BJ (cell line): ENCODE data around the gene MAGEA9B. TPM values are rescaled to one million over a fixed set of nuclear protein-coding genes. Genes with fewer than 3 reads are reported as not detected.
"Not testable (repeated sequence)": the region's sequence is repeated elsewhere in the genome, so short reads cannot be mapped to it uniquely, and the experiment has no call there.

Experiments used
- CTCF ChIA-PET: fragments of 350-600 bp; formaldehyde crosslinking; extraction: SDS; loops from one replicate; lab custom pipeline; 2021; ENCODE audit warnings: antibody characterized with exemption, inconsistent platforms; lab: Yijun Ruan, JAX
- POLR2A ChIA-PET: fragments of 300-600 bp; sonication (Branson Sonifier 250); formaldehyde crosslinking; extraction: SDS; loops from one replicate; lab custom pipeline; 2021; ENCODE audit warnings: antibody characterized with exemption; lab: Charles Lee
- DNase-seq: peaks from one replicate; pipeline ENCODE4 v3.0.0-alpha.2; 2011; ENCODE audit warnings: low read depth
- H3K27me3 ChIP-seq: 2 replicates; pipeline ENCODE4 v1.6.0; 2011; ENCODE audit warnings: low read length; ENCODE audit not compliant: control insufficient read depth, insufficient read depth
- H3K36me3 ChIP-seq: 2 replicates; pipeline ENCODE4 v1.5.1; 2011; ENCODE audit warnings: low read length; ENCODE audit not compliant: control insufficient read depth, insufficient read depth
- H3K4me3 ChIP-seq: 2 replicates; pipeline ENCODE4 v1.5.1; 2011; ENCODE audit warnings: low read depth, mild to moderate bottlenecking, control low read depth, low read length
- CTCF ChIP-seq: IDR thresholded peaks from 2 replicates; pipeline ENCODE4 v1.5.1; 2011; ENCODE audit warnings: low read depth, mild to moderate bottlenecking, control low read depth, inconsistent platforms, low read length, moderate library complexity; ENCODE audit not compliant: insufficient read depth
- polyA plus RNA-seq: library from polyadenylated mRNA; depleted of rRNA; stranded (reverse); fragments of >200 nt; gene quantifications from 2 replicates; pipeline ENCODE4 v1.2.3, GENCODE V29; 2011

The MAGEA9B gene
- polyA plus RNA-seq, 1 experiment: not detected

GRCh38 chrX:149628768-149629167 is 41.5 kb upstream of the MAGEA9B start:
- no peak for TF ChIP-seq CTCF
- ChIA-PET POLR2A (no interaction called here), CTCF (no interaction called here)
- Histone ChIP-seq H3K4me3 (no peak overlapping the region), H3K36me3 (no peaks in the 10 kb centered on the region), H3K27me3 (peaks cover 3% of the 10 kb centered on the region; the same call in 1 of the 2 replicates)
- no peak for DNase-seq

- no peaks in the 10 kb centered on the region for H3K36me3 ChIP-seq
- POLR2A ChIA-PET: no interaction called here
- no peak for DNase-seq
- CTCF ChIA-PET: no interaction called here
- TF ChIP-seq CTCF: no peak
- peaks cover 3% of the 10 kb centered on the region; the same call in 1 of the 2 replicates for H3K27me3 ChIP-seq
- H3K4me3 ChIP-seq: no peak overlapping the region
These were observed 41.0 kb upstream of the MAGEA9B start for GRCh38 chrX:149628280-149628679.

GRCh38 chrX:149626829-149627228 is 39.6 kb upstream of the MAGEA9B start:
- H3K4me3 ChIP-seq, DNase-seq, H3K27me3 ChIP-seq, CTCF ChIA-PET, H3K36me3 ChIP-seq, POLR2A ChIA-PET: not testable (repeated sequence)

GRCh38 chrX:149619662-149620061 is 32.4 kb upstream of the MAGEA9B start:
- H3K27me3 ChIP-seq, POLR2A ChIA-PET, H3K4me3 ChIP-seq, DNase-seq, CTCF ChIA-PET, H3K36me3 ChIP-seq: not testable (repeated sequence)

- no peak for TF ChIP-seq CTCF
- no peak for DNase-seq
- Histone ChIP-seq H3K27me3 (no peaks in the 10 kb centered on the region), H3K4me3 (no peak overlapping the region), H3K36me3 (no peaks in the 10 kb centered on the region)
- POLR2A ChIA-PET: no interaction called here
- CTCF ChIA-PET: no interaction called here
These were observed 31.6 kb upstream of the MAGEA9B start for GRCh38 chrX:149618871-149619270.

- no peak for TF ChIP-seq CTCF
- Histone ChIP-seq H3K36me3 (no peaks in the 10 kb centered on the region; the same call in 1 of the 2 replicates), H3K4me3 (no peak overlapping the region), H3K27me3 (no peaks in the 10 kb centered on the region)
- ChIA-PET CTCF (no interaction called here), POLR2A (no interaction called here)
- no peak for DNase-seq
These were observed 24.4 kb upstream of the MAGEA9B start for GRCh38 chrX:149611623-149612175.
